ENCODE results near the gene QRICH2.
"Not testable (repeated sequence)": the region's sequence is repeated elsewhere in the genome, so short reads cannot be mapped to it uniquely, and the experiment has no call there.

The QRICH2 gene

GRCh38 chr17:76307966-76308338 lies at the start of gene QRICH2:
QRICH2 (minus strand) TSS chr17:76308276; CDS start chr17:76307998, 278 bp downstream.
- DNase-seq = no peak

GRCh38 chr17:76357597-76358158 lies 49.6 kb upstream of the QRICH2 start:
- no peak for DNase-seq

- no peak for DNase-seq
These were observed 48.9 kb upstream of the QRICH2 start for GRCh38 chr17:76356803-76357456.

- DNase-seq = no peak
These were observed 46.8 kb upstream of the QRICH2 start for GRCh38 chr17:76354747-76355310.

- DNase-seq = no peak
These were observed 46.2 kb upstream of the QRICH2 start for GRCh38 chr17:76354317-76354729.

GRCh38 chr17:76353599-76354316 lies 45.7 kb upstream of the QRICH2 start, which contains the start of gene PRPSAP1:
PRPSAP1 (minus strand) TSS chr17:76353916; CDS start chr17:76353703, 213 bp downstream.
- peak; percentile 97 for DNase-seq

GRCh38 chr17:76353004-76353598 lies 45.0 kb upstream of the QRICH2 start:
- DNase-seq = no peak

GRCh38 chr17:76351526-76352071 lies 43.5 kb upstream of the QRICH2 start:
- no peak for DNase-seq

GRCh38 chr17:76350463-76350862 lies 42.4 kb upstream of the QRICH2 start:
- DNase-seq = no peak

- not testable (repeated sequence) for DNase-seq
These were observed 38.9 kb upstream of the QRICH2 start for GRCh38 chr17:76346936-76347335.

- DNase-seq = no peak
These were observed 37.4 kb upstream of the QRICH2 start for GRCh38 chr17:76345377-76345974.

GRCh38 chr17:76343106-76343505 lies 35.0 kb upstream of the QRICH2 start:
- no peak for DNase-seq

- DNase-seq = no peak
These were observed 33.2 kb upstream of the QRICH2 start for GRCh38 chr17:76341301-76341700.

GRCh38 chr17:76337413-76337777 lies 29.3 kb upstream of the QRICH2 start:
- DNase-seq = no peak

GRCh38 chr17:76336756-76337412 lies 28.8 kb upstream of the QRICH2 start:
- DNase-seq = no peak

- no peak for DNase-seq
These were observed 27.8 kb upstream of the QRICH2 start for GRCh38 chr17:76335716-76336381.

- no peak for DNase-seq
These were observed 25.8 kb upstream of the QRICH2 start for GRCh38 chr17:76333673-76334505.

- no peak for DNase-seq
These were observed 23.0 kb upstream of the QRICH2 start for GRCh38 chr17:76331083-76331482.

GRCh38 chr17:76329664-76330063 lies 21.6 kb upstream of the QRICH2 start:
- DNase-seq = no peak

- DNase-seq = no peak
These were observed 19.6 kb upstream of the QRICH2 start for GRCh38 chr17:76327696-76328095.

GRCh38 chr17:76326306-76326705 lies 18.2 kb upstream of the QRICH2 start:
- DNase-seq = no peak

All from SHP77 treated with DMSO at 0.1 percent for 48 hours (cell line).